Urinary bladder (tissue), 4 donors: ENCODE measurements around the gene APBA1. TPM values are rescaled to one million over a fixed set of nuclear protein-coding genes. Genes with fewer than 3 reads are reported as not detected.

Experiments
- DNase-seq: peaks from one replicate; pipeline ENCODE4 v3.0.0-alpha.2; 2015; ENCODE audit errors: extremely low spot score
- H3K27ac ChIP-seq: one replicate; pipeline ENCODE4 v1.5.1; 2013; ENCODE audit warnings: low read depth, mild to moderate bottlenecking, moderate library complexity
- H3K36me3 ChIP-seq: one replicate; pipeline ENCODE4 v1.6.1; 2013; ENCODE audit warnings: mild to moderate bottlenecking, moderate library complexity; ENCODE audit not compliant: insufficient read depth
- H3K4me1 ChIP-seq: one replicate; pipeline ENCODE4 v1.6.1; 2013; ENCODE audit warnings: mild to moderate bottlenecking, moderate library complexity; ENCODE audit not compliant: insufficient read depth
- H3K4me3 ChIP-seq: one replicate; pipeline ENCODE4 v1.5.1; 2013; ENCODE audit warnings: low read depth, low read length
- WGBS: extraction: QIAGEN DNeasy Blood & Tissue Kit; methylation state at CpG from one replicate; pipeline ENCODE4 v1.1.7; 2013; 5-methylcytosine and 5-hydroxymethylcytosine counted together
- polyA plus RNA-seq: library from polyadenylated mRNA; stranded (reverse); fragments of 200-250 nt; gene quantifications from one replicate; pipeline ENCODE4 v1.2.3, GENCODE V29; 2013
- total RNA-seq: library from RNA; depleted of rRNA; stranded (reverse); fragments of >200 nt; gene quantifications from one replicate; pipeline ENCODE4 v1.2.3, GENCODE V29; 2014
- donor health status: healthy with polysubstance abuse.
- donor health status: healthy.

The APBA1 gene
- total and polyA plus RNA-seq, 2 donors = 7.1 to 12.4 TPM

GRCh38 chr9:69535911-69536310 lies 136.3 kb downstream of the APBA1 start:
- Histone ChIP-seq H3K4me1 (no peaks in the 10 kb centered on the region), H3K4me3 (no peak overlapping the region), H3K27ac (no peak overlapping the region), H3K36me3 (no peaks in the 10 kb centered on the region)
- WGBS = 77% methylated on average over 1 of the region's 1 CpG
- no peak for DNase-seq

DNA sequence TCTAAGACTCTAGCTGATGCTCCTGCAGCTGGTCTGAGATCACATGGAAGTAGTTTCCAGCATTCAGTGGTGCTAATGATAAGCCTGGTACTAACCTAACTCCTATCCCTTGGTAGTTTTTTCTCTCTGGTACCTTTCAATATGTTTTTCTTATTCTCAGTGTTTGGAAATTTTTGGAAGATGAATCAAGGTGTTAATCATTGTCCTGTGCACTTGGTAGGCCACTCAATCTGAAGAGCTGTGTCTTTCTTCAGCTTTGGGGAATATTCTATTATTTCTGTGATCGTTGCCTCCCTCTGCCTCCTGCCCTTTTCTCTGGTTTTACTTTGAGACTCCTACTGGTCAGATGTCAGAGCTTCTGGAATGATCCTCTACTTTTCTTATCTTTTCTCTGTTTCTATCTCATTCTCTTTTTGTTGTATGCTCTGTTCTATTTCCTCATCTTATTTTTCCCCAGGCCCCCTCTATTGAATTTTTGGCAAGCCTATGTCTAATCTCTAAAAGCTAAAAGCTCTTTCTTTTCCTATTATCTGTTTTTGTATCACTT lies 136.8 kb downstream of the APBA1 start:
- H3K36me3 ChIP-seq = no peaks in the 10 kb centered on the region
- WGBS = 71% methylated on average over 1 of the region's 1 CpG
- H3K4me3 ChIP-seq = no peak overlapping the region
- no peak overlapping the region for H3K27ac ChIP-seq
- no peaks in the 10 kb centered on the region for H3K4me1 ChIP-seq
- no peak for DNase-seq

DNA sequence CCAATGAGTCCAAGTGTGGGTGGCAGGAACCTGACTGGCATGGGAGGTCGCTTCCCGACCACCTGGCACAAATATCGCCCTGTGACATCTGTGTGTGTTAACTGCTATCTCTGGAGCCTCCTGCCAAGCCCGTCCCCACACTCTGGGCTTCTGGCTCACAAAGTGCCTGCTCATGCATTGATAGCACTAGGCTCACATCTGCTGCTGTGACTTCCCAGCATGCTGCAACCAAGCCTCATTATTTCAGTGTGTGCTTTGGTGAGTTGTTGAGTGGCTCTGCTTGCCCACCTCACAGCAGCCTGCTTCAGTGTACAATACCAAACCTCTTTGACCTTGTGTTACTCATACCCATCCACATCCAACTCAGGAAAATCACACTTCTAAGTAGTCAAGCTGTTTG lies 139.8 kb downstream of the APBA1 start:
- DNase-seq = no peak
- WGBS = 49% methylated on average over 4 of the region's 4 CpGs
- Histone ChIP-seq H3K4me1 (no peaks in the 10 kb centered on the region), H3K27ac (no peak overlapping the region), H3K36me3 (no peaks in the 10 kb centered on the region), H3K4me3 (no peak overlapping the region)

- no peaks in the 10 kb centered on the region for H3K4me1 ChIP-seq
- H3K27ac ChIP-seq = no peak overlapping the region
- H3K4me3 ChIP-seq = no peak overlapping the region
- 94% methylated on average over 1 of the region's 1 CpG for WGBS
- no peaks in the 10 kb centered on the region for H3K36me3 ChIP-seq
- DNase-seq = no peak
These were observed 144.7 kb downstream of the APBA1 start for GRCh38 chr9:69527454-69527853.

DNA sequence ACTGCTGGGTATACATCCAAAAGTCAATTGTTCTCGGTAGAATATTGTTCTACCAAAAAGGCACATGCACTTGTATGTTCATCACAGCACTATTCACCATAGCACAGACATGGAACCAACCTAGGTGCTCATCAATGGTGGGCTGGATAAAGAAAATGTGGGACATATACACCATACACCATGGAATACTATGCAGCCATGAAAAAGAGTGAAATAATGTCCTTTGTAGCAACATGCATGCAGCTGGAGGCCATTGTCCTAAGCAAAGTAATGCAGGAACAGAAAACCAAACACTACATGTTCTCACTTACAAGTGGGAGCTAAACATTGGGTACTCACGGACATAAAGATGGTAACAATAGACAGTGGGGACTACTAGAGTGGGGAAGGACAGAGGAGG lies 145.5 kb downstream of the APBA1 start:
- 98% methylated on average over 2 of the region's 2 CpGs for WGBS
- DNase-seq = no peak
- H3K27ac ChIP-seq = no peak overlapping the region
- no peaks in the 10 kb centered on the region for H3K36me3 ChIP-seq
- no peak overlapping the region for H3K4me3 ChIP-seq
- no peaks in the 10 kb centered on the region for H3K4me1 ChIP-seq

GRCh38 chr9:69519470-69520240 lies 152.5 kb downstream of the APBA1 start:
- 83% methylated on average over 5 of the region's 5 CpGs for WGBS
- H3K27ac ChIP-seq = no peak overlapping the region
- no peaks in the 10 kb centered on the region for H3K4me1 ChIP-seq
- no peak overlapping the region for H3K4me3 ChIP-seq
- H3K36me3 ChIP-seq = no peaks in the 10 kb centered on the region
- DNase-seq = no peak

- Histone ChIP-seq H3K4me3 (no peak overlapping the region), H3K27ac (no peak overlapping the region), H3K36me3 (no peaks in the 10 kb centered on the region), H3K4me1 (no peaks in the 10 kb centered on the region)
- no peak for DNase-seq
- WGBS = 92% methylated on average over 111 of the region's 111 CpGs
These were observed 155.5 kb downstream of the APBA1 start for GRCh38 chr9:69516353-69517322.

- Histone ChIP-seq H3K4me1 (no peaks in the 10 kb centered on the region), H3K4me3 (no peak overlapping the region), H3K36me3 (no peaks in the 10 kb centered on the region), H3K27ac (no peak overlapping the region)
- no peak for DNase-seq
- 98% methylated on average over 23 of the region's 23 CpGs for WGBS
These were observed 156.4 kb downstream of the APBA1 start for GRCh38 chr9:69515810-69516209.

GRCh38 chr9:69513141-69513820 lies 158.9 kb downstream of the APBA1 start:
- H3K27ac ChIP-seq = no peak overlapping the region
- H3K36me3 ChIP-seq = no peaks in the 10 kb centered on the region
- no peaks in the 10 kb centered on the region for H3K4me1 ChIP-seq
- no peak overlapping the region for H3K4me3 ChIP-seq
- 69% methylated on average over 3 of the region's 3 CpGs for WGBS
- DNase-seq = no peak

GRCh38 chr9:69504058-69504457 lies 168.1 kb downstream of the APBA1 start:
- Histone ChIP-seq H3K4me1 (no peaks in the 10 kb centered on the region), H3K36me3 (no peaks in the 10 kb centered on the region), H3K4me3 (no peak overlapping the region), H3K27ac (no peak overlapping the region)
- WGBS = 95% methylated on average over 1 of the region's 1 CpG
- no peak for DNase-seq

DNA sequence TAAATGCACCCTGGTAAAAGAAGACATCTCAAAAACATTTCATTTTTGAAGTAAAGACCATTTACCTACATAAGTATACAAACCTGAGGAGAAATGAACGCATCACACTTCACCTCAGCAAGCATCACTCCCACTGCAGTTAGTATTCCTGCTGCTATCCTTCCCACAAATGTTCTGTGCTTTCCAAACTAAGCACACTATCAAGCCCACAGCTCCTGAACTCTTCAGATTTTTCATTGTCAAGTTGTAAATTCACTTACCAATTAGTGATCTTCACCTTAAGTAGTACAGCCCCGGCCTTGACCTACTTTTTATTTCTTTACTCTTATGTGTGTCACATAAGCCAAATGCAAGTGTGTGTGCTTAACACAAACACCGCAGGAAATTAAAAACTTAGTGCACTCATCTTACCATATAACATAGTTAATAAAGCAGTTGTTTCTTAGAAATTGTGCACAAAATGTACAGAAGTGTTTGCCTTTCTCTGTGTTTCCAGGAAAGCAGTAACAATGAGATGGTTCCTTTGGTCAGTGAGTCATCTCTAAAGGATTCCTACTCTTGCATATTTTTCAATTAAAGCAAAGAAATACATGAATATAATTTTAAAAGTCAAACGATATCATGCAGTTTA lies 169.4 kb downstream of the APBA1 start:
- H3K27ac ChIP-seq = no peak overlapping the region
- no peak for DNase-seq
- no peaks in the 10 kb centered on the region for H3K36me3 ChIP-seq
- H3K4me3 ChIP-seq = no peak overlapping the region
- H3K4me1 ChIP-seq = no peaks in the 10 kb centered on the region
- WGBS = 77% methylated on average over 4 of the region's 4 CpGs

DNA sequence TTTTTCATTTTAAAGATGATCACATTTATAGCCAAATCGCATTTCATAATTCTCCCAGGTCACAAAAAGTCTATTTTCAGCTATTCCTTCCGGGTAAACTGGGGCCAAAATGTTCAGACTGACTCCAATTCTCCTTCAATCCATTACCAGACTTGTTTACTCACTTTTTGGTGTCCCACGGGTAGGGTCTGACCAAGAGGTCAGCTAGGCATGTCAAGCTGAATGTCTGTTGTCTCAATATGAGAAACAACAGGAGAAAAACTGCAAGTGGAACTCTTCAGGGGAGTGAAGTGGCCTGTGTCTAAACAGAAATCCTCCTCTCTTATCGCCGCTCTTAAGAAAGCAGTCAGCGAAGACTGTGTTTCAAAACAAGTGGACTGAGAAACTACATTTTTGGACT lies 171.3 kb downstream of the APBA1 start:
- Histone ChIP-seq H3K27ac (no peak overlapping the region), H3K4me3 (no peak overlapping the region), H3K36me3 (no peaks in the 10 kb centered on the region), H3K4me1 (no peaks in the 10 kb centered on the region)
- WGBS = 81% methylated on average over 6 of the region's 6 CpGs
- no peak for DNase-seq

DNA sequence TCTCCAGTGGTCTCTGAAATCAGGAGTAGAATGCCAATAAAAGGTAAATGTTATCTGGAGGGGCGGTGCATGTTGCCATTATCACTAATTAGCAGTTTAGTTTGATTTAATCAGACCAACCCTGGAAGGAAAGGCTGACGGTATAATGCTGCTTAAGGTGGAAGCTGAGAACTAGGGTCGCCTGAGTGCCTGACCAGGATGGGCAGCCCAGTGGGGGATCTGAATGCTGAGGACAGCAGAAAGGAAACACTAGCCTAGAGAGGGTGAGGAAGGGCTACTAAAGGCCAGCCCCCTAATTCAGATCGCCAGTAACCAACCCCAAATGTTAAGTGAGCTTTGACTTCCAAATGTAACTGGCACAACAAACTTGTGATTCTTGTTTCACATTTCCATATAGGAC lies 172.2 kb downstream of the APBA1 start:
- no peak for DNase-seq
- 74% methylated on average over 4 of the region's 4 CpGs for WGBS
- H3K4me1 ChIP-seq = no peaks in the 10 kb centered on the region
- H3K27ac ChIP-seq = no peak overlapping the region
- H3K4me3 ChIP-seq = no peak overlapping the region
- H3K36me3 ChIP-seq = no peaks in the 10 kb centered on the region
